ENCODE results near the gene GRPEL1. TPM values are rescaled to one million over a fixed set of nuclear protein-coding genes. Genes with fewer than 3 reads are reported as not detected.

The GRPEL1 gene
- total and polyA plus RNA-seq, 10 of the 15 experiments (the other 5 are each of a cell fraction or from before 2014, with no cell fraction given) = 30.8 to 119 (median 67.6) TPM

DNA sequence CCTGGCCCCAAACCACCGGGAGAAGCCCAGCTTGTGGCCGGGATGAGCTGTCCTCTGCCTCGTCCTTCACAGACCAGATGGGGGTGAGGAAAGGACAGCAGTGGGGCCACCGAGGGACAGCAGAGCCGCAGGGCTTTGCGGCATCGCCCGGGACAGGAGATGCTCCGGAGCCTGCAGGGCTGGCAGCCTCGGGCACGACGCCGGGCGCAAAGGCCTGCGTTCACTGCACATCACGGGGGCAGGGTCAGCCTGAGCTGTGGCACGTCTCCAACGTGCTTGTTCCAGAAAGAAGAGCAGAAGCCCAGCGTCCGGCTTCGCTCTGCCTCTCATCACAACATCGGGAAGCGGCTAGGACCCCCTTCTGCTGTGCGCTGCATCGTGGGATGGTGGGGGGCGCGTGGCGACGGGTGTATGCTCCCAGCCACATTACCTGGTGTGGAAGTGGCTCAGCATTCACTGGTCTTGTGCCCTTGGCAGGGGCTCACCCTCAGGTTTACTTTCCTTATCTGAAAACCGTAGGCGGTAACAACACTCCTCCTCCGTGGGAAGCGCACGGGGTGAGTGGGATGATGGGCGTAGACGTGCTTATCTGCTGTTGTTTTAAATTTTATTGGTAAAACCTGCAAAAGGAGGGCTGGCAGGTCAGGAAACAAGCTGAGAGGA, 17.3 kb downstream of the GRPEL1 start:
- FAIRE-seq = no peak
- POLR2A ChIA-PET = interaction anchor here (1.1 kb wide), 1 partner anchor 17 kb away, joined by 3 read pairs; the partner anchor contains the start of gene GRPEL1
- peaks cover 13% of the 10 kb centered on the region for H3K4me1 ChIP-seq (ENCODE audit: control insufficient read depth, insufficient read depth, low read length)

More for the DNA sequence above, 17.3 kb downstream of the GRPEL1 start:
- no peak for TF ChIP-seq YY1 (IDR thresholded peaks at IDR 0.05; ENCODE audit: low read depth, low read length)
- TF ChIP-seq, protein P1, sequence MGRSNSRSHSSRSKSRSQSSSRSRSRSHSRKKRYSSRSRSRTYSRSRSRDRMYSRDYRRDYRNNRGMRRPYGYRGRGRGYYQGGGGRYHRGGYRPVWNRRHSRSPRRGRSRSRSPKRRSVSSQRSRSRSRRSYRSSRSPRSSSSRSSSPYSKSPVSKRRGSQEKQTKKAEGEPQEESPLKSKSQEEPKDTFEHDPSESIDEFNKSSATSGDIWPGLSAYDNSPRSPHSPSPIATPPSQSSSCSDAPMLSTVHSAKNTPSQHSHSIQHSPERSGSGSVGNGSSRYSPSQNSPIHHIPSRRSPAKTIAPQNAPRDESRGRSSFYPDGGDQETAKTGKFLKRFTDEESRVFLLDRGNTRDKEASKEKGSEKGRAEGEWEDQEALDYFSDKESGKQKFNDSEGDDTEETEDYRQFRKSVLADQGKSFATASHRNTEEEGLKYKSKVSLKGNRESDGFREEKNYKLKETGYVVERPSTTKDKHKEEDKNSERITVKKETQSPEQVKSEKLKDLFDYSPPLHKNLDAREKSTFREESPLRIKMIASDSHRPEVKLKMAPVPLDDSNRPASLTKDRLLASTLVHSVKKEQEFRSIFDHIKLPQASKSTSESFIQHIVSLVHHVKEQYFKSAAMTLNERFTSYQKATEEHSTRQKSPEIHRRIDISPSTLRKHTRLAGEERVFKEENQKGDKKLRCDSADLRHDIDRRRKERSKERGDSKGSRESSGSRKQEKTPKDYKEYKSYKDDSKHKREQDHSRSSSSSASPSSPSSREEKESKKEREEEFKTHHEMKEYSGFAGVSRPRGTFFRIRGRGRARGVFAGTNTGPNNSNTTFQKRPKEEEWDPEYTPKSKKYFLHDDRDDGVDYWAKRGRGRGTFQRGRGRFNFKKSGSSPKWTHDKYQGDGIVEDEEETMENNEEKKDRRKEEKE (IDR thresholded peaks at IDR 0.05) = no peak
- TF ChIP-seq, protein P2, sequence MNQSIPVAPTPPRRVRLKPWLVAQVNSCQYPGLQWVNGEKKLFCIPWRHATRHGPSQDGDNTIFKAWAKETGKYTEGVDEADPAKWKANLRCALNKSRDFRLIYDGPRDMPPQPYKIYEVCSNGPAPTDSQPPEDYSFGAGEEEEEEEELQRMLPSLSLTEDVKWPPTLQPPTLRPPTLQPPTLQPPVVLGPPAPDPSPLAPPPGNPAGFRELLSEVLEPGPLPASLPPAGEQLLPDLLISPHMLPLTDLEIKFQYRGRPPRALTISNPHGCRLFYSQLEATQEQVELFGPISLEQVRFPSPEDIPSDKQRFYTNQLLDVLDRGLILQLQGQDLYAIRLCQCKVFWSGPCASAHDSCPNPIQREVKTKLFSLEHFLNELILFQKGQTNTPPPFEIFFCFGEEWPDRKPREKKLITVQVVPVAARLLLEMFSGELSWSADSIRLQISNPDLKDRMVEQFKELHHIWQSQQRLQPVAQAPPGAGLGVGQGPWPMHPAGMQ (IDR thresholded peaks at IDR 0.05; ENCODE audit: borderline replicate concordance) = no peak
- no peak for TF ChIP-seq POU2F2 (IDR thresholded peaks at IDR 0.05; ENCODE audit: borderline replicate concordance, low read depth, low read length)
- TF ChIP-seq NR2C1 (IDR thresholded peaks at IDR 0.05) = no peak
- TF ChIP-seq, protein P3, sequence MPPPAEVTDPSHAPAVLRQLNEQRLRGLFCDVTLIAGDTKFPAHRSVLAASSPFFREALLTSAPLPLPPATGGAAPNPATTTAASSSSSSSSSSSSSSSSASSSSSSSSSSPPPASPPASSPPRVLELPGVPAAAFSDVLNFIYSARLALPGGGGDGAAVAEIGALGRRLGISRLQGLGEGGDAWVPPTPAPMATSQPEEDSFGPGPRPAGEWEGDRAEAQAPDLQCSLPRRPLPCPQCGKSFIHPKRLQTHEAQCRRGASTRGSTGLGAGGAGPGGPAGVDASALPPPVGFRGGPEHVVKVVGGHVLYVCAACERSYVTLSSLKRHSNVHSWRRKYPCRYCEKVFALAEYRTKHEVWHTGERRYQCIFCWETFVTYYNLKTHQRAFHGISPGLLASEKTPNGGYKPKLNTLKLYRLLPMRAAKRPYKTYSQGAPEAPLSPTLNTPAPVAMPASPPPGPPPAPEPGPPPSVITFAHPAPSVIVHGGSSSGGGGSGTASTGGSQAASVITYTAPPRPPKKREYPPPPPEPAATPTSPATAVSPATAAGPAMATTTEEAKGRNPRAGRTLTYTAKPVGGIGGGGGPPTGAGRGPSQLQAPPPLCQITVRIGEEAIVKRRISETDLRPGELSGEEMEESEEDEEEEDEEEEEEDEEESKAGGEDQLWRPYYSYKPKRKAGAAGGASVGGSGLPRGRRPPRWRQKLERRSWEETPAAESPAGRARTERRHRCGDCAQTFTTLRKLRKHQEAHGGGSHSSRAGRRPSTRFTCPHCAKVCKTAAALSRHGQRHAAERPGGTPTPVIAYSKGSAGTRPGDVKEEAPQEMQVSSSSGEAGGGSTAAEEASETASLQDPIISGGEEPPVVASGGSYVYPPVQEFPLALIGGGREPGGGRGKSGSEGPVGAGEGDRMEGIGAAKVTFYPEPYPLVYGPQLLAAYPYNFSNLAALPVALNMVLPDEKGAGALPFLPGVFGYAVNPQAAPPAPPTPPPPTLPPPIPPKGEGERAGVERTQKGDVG (CRISPR knock-in tag; IDR thresholded peaks at IDR 0.05) = no peak
- no peak for TF ChIP-seq NFYB (IDR thresholded peaks at IDR 0.05; ENCODE audit: insufficient read depth, low read depth, low read length)
- TF ChIP-seq EED (IDR thresholded peaks at IDR 0.05; ENCODE audit: low read depth) = no peak
- intact Hi-C loops (cut with micrococcal nuclease; ENCODE audit: unreplicated experiment) (no loop called here), in situ Hi-C loops (cut with MboI) (no loop called here)
- no peak overlapping the region for H3K9ac ChIP-seq (ENCODE audit: control insufficient read depth, insufficient read depth, low read length)
- BruUV-seq (replicated peaks) = no TSS peak
- ChIA-PET SMC1A (ENCODE audit: uncharacterized antibody, unreplicated experiment) (interaction anchor here (0.8 to 2.0 kb wide), 2 partner anchors 16 to 18 kb away, joined by 3 to 5 read pairs; partner anchors contain the start of gene GRPEL1), CTCF (interaction anchor here (0.8 kb wide), 1 partner anchor 8 kb away, joined by 3 read pairs; the partner anchor contains the start of gene TADA2B), RAD21 (ENCODE audit: unreplicated experiment) (no interaction called here)
- H3K27ac ChIP-seq (ENCODE audit: control insufficient read depth, insufficient read depth) = no peak overlapping the region
- no peak overlapping the region for H2AFZ ChIP-seq (ENCODE audit: control insufficient read depth, low read depth, low read length)
- no peaks in the 10 kb centered on the region for H3K27me3 ChIP-seq (replicated peaks in 1 of 2; ENCODE audit: control insufficient read depth in 2 of 2, insufficient read depth in 2 of 2, low read length in 1 of 2)
- peaks cover 10% of the 10 kb centered on the region; the same call in 1 of the 2 replicates for H4K20me1 ChIP-seq (ENCODE audit: control insufficient read depth, insufficient read depth)
- H3K79me2 ChIP-seq (ENCODE audit: control insufficient read depth, insufficient read depth, low read length) = peaks cover 28% of the 10 kb centered on the region
- no peaks in the 10 kb centered on the region for H3K9me3 ChIP-seq (replicated peaks; ENCODE audit: control insufficient read depth, insufficient read depth, low read length)
- DNase-seq (ENCODE audit: low read depth, low spot score) (no peak), ATAC-seq (no peak)
- no peak overlapping the region for H3K4me2 ChIP-seq (ENCODE audit: control insufficient read depth, insufficient read depth)
- H3K4me3 ChIP-seq = no peak overlapping the region
- WGBS (ENCODE audit: insufficient coverage, insufficient replicate concordance, low lambda C conversion rate, missing lambda C conversion rate) = 93% methylated on average over 36 of the region's 36 CpGs
- peaks cover 10 to 14% of the 10 kb centered on the region in 2 experiments for H3K36me3 ChIP-seq (ENCODE audit: control insufficient read depth in 2 of 2, insufficient read depth in 2 of 2, low read length in 1 of 2)
